HCT116 (cell line): Measurements from ENCODE around the gene CNR2. TPM values are rescaled to one million over a fixed set of nuclear protein-coding genes. Genes with fewer than 3 reads are reported as not detected.

Experiments used
- ATAC-seq: fragments of 200-7000 bp; cut with Tn5 transposase; 2 replicates; pipeline ENCODE4 v1.9.1; 2020; ENCODE audit warnings: mild to moderate bottlenecking, moderate library complexity
- BruUV-seq: library from RNA; stranded (reverse); fragments of 400-500 nt; replicated peaks from 2 replicates; lab custom pipeline; 2021; lab: Mats Ljungman, UMichigan
- CTCF ChIA-PET: fragments of 300-600 bp; sonication (Branson Sonifier 250); formaldehyde crosslinking; loops from one replicate; lab custom pipeline; 2021; ENCODE audit warnings: antibody characterized with exemption; lab: Charles Lee
- POLR2A ChIA-PET: fragments of 300-600, 350-600 bp; sonication (Branson Sonifier 250); formaldehyde crosslinking; loops from one replicate; lab custom pipeline; 2021; ENCODE audit warnings: antibody characterized with exemption; lab: Charles Lee
- RAD21 ChIA-PET, 2 experiments: fragments of 300-600 bp; sonication (Branson Sonifier 250); formaldehyde crosslinking; loops; one replicate each; lab custom pipeline; 2023; ENCODE audit warnings: low total read pairs in 2 of 2; ENCODE audit not compliant: uncharacterized antibody in 2 of 2, unreplicated experiment in 2 of 2, low non-redundant PET in 1 of 2; lab: Charles Lee
- DNase-seq: peaks from one replicate; pipeline ENCODE4 v3.0.0-alpha.2; 2010; ENCODE audit warnings: low read depth, low spot score
- H2AFZ ChIP-seq: fragments of 200-600 bp; shearing (Covaris generic), sonication (generic); 2 replicates; pipeline ENCODE4 v1.6.1; 2017; ENCODE audit warnings: low read depth, mixed run types, mixed read lengths, antibody characterized with exemption, low read length; ENCODE audit not compliant: poor library complexity, severe bottlenecking
- H3K27ac ChIP-seq: 2 replicates; pipeline ENCODE4 v1.5.1; 2012; ENCODE audit warnings: low read depth, low read length
- H3K27me3 ChIP-seq: fragments of 200-600 bp; sonication (generic); 2 replicates; pipeline ENCODE4 v1.6.1; 2016; ENCODE audit warnings: mixed run types, low read length, mixed read lengths; ENCODE audit not compliant: insufficient read depth
- H3K36me3 ChIP-seq, 2 experiments: fragments of 200-500 bp in 1 of 2; fragments of 200-600 bp in 1 of 2; sonication (Bioruptor generic) in 1 of 2; sonication (generic) in 1 of 2; 2 replicates each; pipeline versions ENCODE4 v1.5.1 to v1.6.1; 2014 to 2016; ENCODE audit warnings: low read length in 2 of 2, inconsistent platforms in 1 of 2, mixed read lengths in 1 of 2, mixed run types in 1 of 2; ENCODE audit not compliant: insufficient read depth in 2 of 2, control insufficient read depth in 1 of 2
- H3K4me1 ChIP-seq, 2 experiments: fragments of 200-600 bp in 1 of 2; sonication (generic) in 1 of 2; 2 replicates each; pipeline versions ENCODE4 v1.5.1 to v1.6.1; 2012 to 2017; ENCODE audit warnings: low read length in 2 of 2, inconsistent platforms in 1 of 2, mild to moderate bottlenecking in 1 of 2, mixed read lengths in 1 of 2, mixed run types in 1 of 2, moderate library complexity in 1 of 2; ENCODE audit not compliant: insufficient read depth in 2 of 2, control insufficient read depth in 1 of 2
- H3K4me2 ChIP-seq: fragments of 200-600 bp; sonication (generic); 2 replicates; pipeline ENCODE4 v1.6.1; 2017; ENCODE audit warnings: mixed run types, low read length, mixed read lengths
- H3K4me3 ChIP-seq, 2 experiments: fragments of 200-600 bp in 1 of 2; sonication (generic) in 1 of 2; replicated peaks in 1 of 2; 2 replicates each; pipeline ENCODE4 v1.5.1; 2011 to 2016; ENCODE audit warnings: low read length in 2 of 2, control low read depth in 1 of 2, low read depth in 1 of 2, mild to moderate bottlenecking in 1 of 2, mixed read lengths in 1 of 2, mixed run types in 1 of 2
- H3K79me2 ChIP-seq: fragments of 200-600 bp; sonication (generic); 2 replicates; pipeline ENCODE4 v1.6.1; 2017; ENCODE audit warnings: mild to moderate bottlenecking, mixed run types, low read length, moderate library complexity, mixed read lengths; ENCODE audit not compliant: insufficient read depth
- H3K9ac ChIP-seq: fragments of 200-600 bp; sonication (generic); 2 replicates; pipeline ENCODE4 v1.6.1; 2016; ENCODE audit warnings: low read length, mixed read lengths
- H3K9me2 ChIP-seq: fragments of 200-600 bp; sonication (generic), shearing (Covaris generic); 2 replicates; pipeline ENCODE4 v1.6.1; 2017; ENCODE audit warnings: mixed run types, mild to moderate bottlenecking, moderate library complexity; ENCODE audit not compliant: insufficient read depth
- H3K9me3 ChIP-seq, 2 experiments: fragments of 200-500 bp in 1 of 2; fragments of 200-600 bp in 1 of 2; sonication (Bioruptor generic) in 1 of 2; sonication (generic) in 1 of 2; 2 replicates each; pipeline ENCODE4 v1.6.1; 2014 to 2017; ENCODE audit warnings: low read length in 2 of 2, mixed read lengths in 2 of 2, inconsistent platforms in 1 of 2, low read depth in 1 of 2, mild to moderate bottlenecking in 1 of 2, mixed run types in 1 of 2, moderate library complexity in 1 of 2; ENCODE audit not compliant: control insufficient read depth in 1 of 2, insufficient read depth in 1 of 2
- H4K20me1 ChIP-seq: fragments of 200-600 bp; sonication (generic), shearing (Covaris generic); 2 replicates; pipeline ENCODE4 v1.6.1; 2017; ENCODE audit warnings: mixed run types, mild to moderate bottlenecking, moderate library complexity; ENCODE audit not compliant: insufficient read depth
- CEBPB ChIP-seq: IDR thresholded peaks from 2 replicates; pipeline ENCODE4 v1.6.1; 2012; ENCODE audit warnings: low read depth
- EGR1 ChIP-seq: IDR thresholded peaks from 2 replicates; pipeline ENCODE4 v1.6.1; 2012; ENCODE audit warnings: low read depth
- EZH2 ChIP-seq: fragments of 200-600 bp; sonication (generic); IDR thresholded peaks from 2 replicates; pipeline ENCODE4 v1.6.1; 2017; ENCODE audit warnings: antibody characterized with exemption, mixed run types
- FOSL1 ChIP-seq: IDR thresholded peaks from 2 replicates; pipeline ENCODE4 v1.6.1; 2012; ENCODE audit warnings: low read depth
- JUND ChIP-seq: IDR thresholded peaks from 2 replicates; pipeline ENCODE4 v1.6.1; 2012
- POLR2AphosphoS5 ChIP-seq: IDR thresholded peaks from 2 replicates; pipeline ENCODE4 v1.6.1; 2011; ENCODE audit warnings: mild to moderate bottlenecking, low read depth, low read length, moderate library complexity
- RAD21 ChIP-seq: IDR thresholded peaks from 2 replicates; pipeline ENCODE4 v1.6.1; 2012; ENCODE audit warnings: low read depth, mild to moderate bottlenecking
- SIN3A ChIP-seq: IDR thresholded peaks from 2 replicates; pipeline ENCODE4 v1.6.1; 2012; ENCODE audit warnings: low read depth
- SP1 ChIP-seq: IDR thresholded peaks from 2 replicates; pipeline ENCODE4 v1.6.1; 2012; ENCODE audit warnings: low read depth
- TCF7L2 ChIP-seq: IDR thresholded peaks from 2 replicates; pipeline ENCODE4 v1.7.0; 2011; ENCODE audit warnings: borderline replicate concordance, inconsistent platforms; ENCODE audit not compliant: insufficient read depth, insufficient read length; ENCODE audit errors: extremely low read depth
- ZBTB33 ChIP-seq: IDR thresholded peaks from 2 replicates; pipeline ENCODE4 v1.6.1; 2011; ENCODE audit warnings: mild to moderate bottlenecking, low read length, moderate library complexity; ENCODE audit not compliant: insufficient replicate concordance; ENCODE audit errors: extremely low read depth
- ZFX ChIP-seq: fragments of 450-650 bp; IDR thresholded peaks from 2 replicates; pipeline ENCODE4 v1.6.1; 2017
- ZNF274 ChIP-seq: fragments of 200-500 bp; sonication (Bioruptor generic); IDR thresholded peaks from 2 replicates; pipeline ENCODE4 v1.6.1; 2014; ENCODE audit warnings: mild to moderate bottlenecking, low read depth, low read length, inconsistent platforms
- intact Hi-C: fragments of 100-400 bp; cut with micrococcal nuclease; formaldehyde crosslinking; loops from 2 replicates; pipeline ENCODE4 v1.10.0; 2022
- total RNA-seq: library from RNA; stranded (reverse); gene quantifications from one replicate; pipeline ENCODE4 v1.2.1, GENCODE V29; 2021; ENCODE audit not compliant: unreplicated experiment
- TF ChIP-seq, protein P1 (sequence below), 3 experiments: fragments of 200-600 bp in 1 of 3; sonication (generic) in 1 of 3; IDR thresholded peaks in 2 of 3; conservative IDR thresholded peaks in 1 of 3; 2 replicates each; pipeline ENCODE4 v1.5.1; 2012 to 2017; ENCODE audit warnings: low read depth in 2 of 3, low read length in 2 of 3, antibody characterized with exemption in 1 of 3, borderline replicate concordance in 1 of 3, control low read depth in 1 of 3, mild to moderate bottlenecking in 1 of 3, mixed read lengths in 1 of 3, mixed run types in 1 of 3, moderate library complexity in 1 of 3; ENCODE audit not compliant: insufficient read depth in 1 of 3
- TF ChIP-seq, protein P2 (sequence below): IDR thresholded peaks from 2 replicates; pipeline ENCODE4 v1.6.1; 2012

The CNR2 gene
- total RNA-seq, 1 experiment from 2014 or later = 0.05 TPM

GRCh38 chr1:23838401-23838866 is 74.7 kb downstream of the CNR2 start:
- H3K9me2 ChIP-seq = no peaks in the 10 kb centered on the region

More at GRCh38 chr1:23838401-23838866, 74.7 kb downstream of the CNR2 start:
- ChIA-PET CTCF (no interaction called here), POLR2A (interaction anchor here (0.6 kb wide), 1 partner anchor 17 kb away, joined by 3 read pairs; no protein-coding TSS in a partner anchor), RAD21 (interaction anchor here in 1 of 2 experiments (1.2 kb wide), 1 partner anchor 29 kb away, joined by 3 read pairs; no protein-coding TSS in a partner anchor)
- Histone ChIP-seq H3K79me2 (no peaks in the 10 kb centered on the region), H3K27ac (no peak overlapping the region), H3K36me3 (no peaks in the 10 kb centered on the region), H3K4me3 (peak overlapping the region; percentile 19 to 48), H3K27me3 (peaks cover 5% of the 10 kb centered on the region; the same call in 1 of the 2 replicates), H3K4me2 (peak overlapping the region; percentile 79), H3K9ac (no peak overlapping the region), H3K4me1 (peaks cover 5 to 15% of the 10 kb centered on the region in 2 experiments; a peak in 3 of 4 replicates), H4K20me1 (no peaks in the 10 kb centered on the region), H2AFZ (peak overlapping the region; percentile 96), H3K9me3 (no peaks in the 10 kb centered on the region)
- intact Hi-C loops = no loop called here
- no peak for TF ChIP-seq FOSL1
- TF ChIP-seq ZBTB33 = no peak
- TF ChIP-seq CEBPB = no peak
- TF ChIP-seq POLR2AphosphoS5 = peak; percentile 39
- TF ChIP-seq RAD21 = no peak
- peak; percentile 37; the same call in 1 of the 2 replicates for TF ChIP-seq SP1
- TF ChIP-seq SIN3A = no peak
- no peak for TF ChIP-seq TCF7L2
- TF ChIP-seq, protein P1, sequence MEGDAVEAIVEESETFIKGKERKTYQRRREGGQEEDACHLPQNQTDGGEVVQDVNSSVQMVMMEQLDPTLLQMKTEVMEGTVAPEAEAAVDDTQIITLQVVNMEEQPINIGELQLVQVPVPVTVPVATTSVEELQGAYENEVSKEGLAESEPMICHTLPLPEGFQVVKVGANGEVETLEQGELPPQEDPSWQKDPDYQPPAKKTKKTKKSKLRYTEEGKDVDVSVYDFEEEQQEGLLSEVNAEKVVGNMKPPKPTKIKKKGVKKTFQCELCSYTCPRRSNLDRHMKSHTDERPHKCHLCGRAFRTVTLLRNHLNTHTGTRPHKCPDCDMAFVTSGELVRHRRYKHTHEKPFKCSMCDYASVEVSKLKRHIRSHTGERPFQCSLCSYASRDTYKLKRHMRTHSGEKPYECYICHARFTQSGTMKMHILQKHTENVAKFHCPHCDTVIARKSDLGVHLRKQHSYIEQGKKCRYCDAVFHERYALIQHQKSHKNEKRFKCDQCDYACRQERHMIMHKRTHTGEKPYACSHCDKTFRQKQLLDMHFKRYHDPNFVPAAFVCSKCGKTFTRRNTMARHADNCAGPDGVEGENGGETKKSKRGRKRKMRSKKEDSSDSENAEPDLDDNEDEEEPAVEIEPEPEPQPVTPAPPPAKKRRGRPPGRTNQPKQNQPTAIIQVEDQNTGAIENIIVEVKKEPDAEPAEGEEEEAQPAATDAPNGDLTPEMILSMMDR (IDR thresholded peaks at IDR 0.05 in 2 of 3, conservative IDR thresholded peaks at IDR 0.05 in 1 of 3; ENCODE audit: borderline replicate concordance in 1 of 3, insufficient read depth in 1 of 3, low read depth in 2 of 3, low read length in 2 of 3) = 0 out of 6 replicates have a peak, but pooled peaks of 1 of the 3 experiments have one; percentile 2
- TF ChIP-seq EGR1 = peak; percentile 53
- no peak for TF ChIP-seq ZFX
- TF ChIP-seq JUND = no peak
- no peak for TF ChIP-seq ZNF274
- TF ChIP-seq, protein P2, sequence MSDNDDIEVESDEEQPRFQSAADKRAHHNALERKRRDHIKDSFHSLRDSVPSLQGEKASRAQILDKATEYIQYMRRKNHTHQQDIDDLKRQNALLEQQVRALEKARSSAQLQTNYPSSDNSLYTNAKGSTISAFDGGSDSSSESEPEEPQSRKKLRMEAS = peak; percentile 51; the same call in 1 of the 2 replicates
- TF ChIP-seq EZH2 = no peak
- BruUV-seq = no TSS peak
- ATAC-seq (peak; percentile 99), DNase-seq (peak; percentile 8)
